ENCODE measurements around the gene PDXK. TPM values are rescaled to one million over a fixed set of nuclear protein-coding genes. Genes with fewer than 3 reads are reported as not detected.

The PDXK gene
- total and polyA plus RNA-seq, 2 of the 13 experiments (the other 11 are each of a cell fraction or from before 2014, with no cell fraction given): 114 to 184 TPM

- TF ChIP-seq, protein P1, sequence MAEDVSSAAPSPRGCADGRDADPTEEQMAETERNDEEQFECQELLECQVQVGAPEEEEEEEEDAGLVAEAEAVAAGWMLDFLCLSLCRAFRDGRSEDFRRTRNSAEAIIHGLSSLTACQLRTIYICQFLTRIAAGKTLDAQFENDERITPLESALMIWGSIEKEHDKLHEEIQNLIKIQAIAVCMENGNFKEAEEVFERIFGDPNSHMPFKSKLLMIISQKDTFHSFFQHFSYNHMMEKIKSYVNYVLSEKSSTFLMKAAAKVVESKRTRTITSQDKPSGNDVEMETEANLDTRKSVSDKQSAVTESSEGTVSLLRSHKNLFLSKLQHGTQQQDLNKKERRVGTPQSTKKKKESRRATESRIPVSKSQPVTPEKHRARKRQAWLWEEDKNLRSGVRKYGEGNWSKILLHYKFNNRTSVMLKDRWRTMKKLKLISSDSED (CRISPR knock-in tag; IDR thresholded peaks at IDR 0.05): no peak
- TF ChIP-seq ZNF225 (CRISPR knock-in tag; IDR thresholded peaks at IDR 0.05) (no peak), DZIP1 (CRISPR knock-in tag; IDR thresholded peaks at IDR 0.05) (no peak), ZNF510 (CRISPR knock-in tag; IDR thresholded peaks at IDR 0.05; ENCODE audit: low read depth) (no peak), ZSCAN31 (CRISPR knock-in tag; IDR thresholded peaks at IDR 0.05; ENCODE audit: low read depth) (no peak; the same call in 1 of the 2 replicates), SOX13 (IDR thresholded peaks at IDR 0.05) (no peak), SOX13 (CRISPR knock-in tag; conservative IDR thresholded peaks at IDR 0.05 in 1 of 2, IDR thresholded peaks at IDR 0.05 in 1 of 2) (no peak), GLI4 (CRISPR knock-in tag; IDR thresholded peaks at IDR 0.05; ENCODE audit: borderline replicate concordance) (no peak), BHLHE40 (IDR thresholded peaks at IDR 0.05; ENCODE audit: low read length) (no peak), RFXAP (CRISPR knock-in tag; IDR thresholded peaks at IDR 0.05; ENCODE audit: borderline replicate concordance) (no peak), HOXA9 (CRISPR knock-in tag; IDR thresholded peaks at IDR 0.05; ENCODE audit: borderline replicate concordance) (no peak), KDM5B (CRISPR knock-in tag; IDR thresholded peaks at IDR 0.05; ENCODE audit: borderline replicate concordance) (peak; percentile 61; the same call in 1 of the 2 replicates), ZNF343 (CRISPR knock-in tag; IDR thresholded peaks at IDR 0.05) (no peak), NAIF1 (CRISPR knock-in tag; IDR thresholded peaks at IDR 0.05; ENCODE audit: borderline replicate concordance) (no peak), MTA1 (CRISPR knock-in tag; IDR thresholded peaks at IDR 0.05; ENCODE audit: borderline replicate concordance) (peak; percentile 71; the same call in 1 of the 2 replicates), RXRB (CRISPR knock-in tag; IDR thresholded peaks at IDR 0.05; ENCODE audit: borderline replicate concordance) (no peak; the same call in 1 of the 2 replicates), ZNF646 (CRISPR knock-in tag; IDR thresholded peaks at IDR 0.05) (no peak)
- TF ChIP-seq, protein P2, sequence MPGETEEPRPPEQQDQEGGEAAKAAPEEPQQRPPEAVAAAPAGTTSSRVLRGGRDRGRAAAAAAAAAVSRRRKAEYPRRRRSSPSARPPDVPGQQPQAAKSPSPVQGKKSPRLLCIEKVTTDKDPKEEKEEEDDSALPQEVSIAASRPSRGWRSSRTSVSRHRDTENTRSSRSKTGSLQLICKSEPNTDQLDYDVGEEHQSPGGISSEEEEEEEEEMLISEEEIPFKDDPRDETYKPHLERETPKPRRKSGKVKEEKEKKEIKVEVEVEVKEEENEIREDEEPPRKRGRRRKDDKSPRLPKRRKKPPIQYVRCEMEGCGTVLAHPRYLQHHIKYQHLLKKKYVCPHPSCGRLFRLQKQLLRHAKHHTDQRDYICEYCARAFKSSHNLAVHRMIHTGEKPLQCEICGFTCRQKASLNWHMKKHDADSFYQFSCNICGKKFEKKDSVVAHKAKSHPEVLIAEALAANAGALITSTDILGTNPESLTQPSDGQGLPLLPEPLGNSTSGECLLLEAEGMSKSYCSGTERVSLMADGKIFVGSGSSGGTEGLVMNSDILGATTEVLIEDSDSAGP (CRISPR knock-in tag; IDR thresholded peaks at IDR 0.05; ENCODE audit: borderline replicate concordance): peak; percentile 50; the same call in 1 of the 2 replicates
Measured at GRCh38 chr21:43731476-43731875, 12.5 kb downstream of the PDXK start (continued).

All from HepG2 (cell line).